Nucleus accumbens (tissue), 56 donors: ENCODE data around the gene LRRC37A2.
"Not testable (repeated sequence)": the region's sequence is repeated elsewhere in the genome, so short reads cannot be mapped to it uniquely, and the experiment has no call there.

Experiments
- DNase-seq, 56 donors: peaks; one replicate each; lab custom pipeline; 2025; lab: John Stamatoyannopoulos, UW

Gene LRRC37A2

GRCh38 chr17:46512168-46512567 lies at the start of gene LRRC37A2:
LRRC37A2 (plus strand) TSS chr17:46512468; CDS start chr17:46512713, 245 bp downstream.
- not testable (repeated sequence) for DNase-seq

DNA sequence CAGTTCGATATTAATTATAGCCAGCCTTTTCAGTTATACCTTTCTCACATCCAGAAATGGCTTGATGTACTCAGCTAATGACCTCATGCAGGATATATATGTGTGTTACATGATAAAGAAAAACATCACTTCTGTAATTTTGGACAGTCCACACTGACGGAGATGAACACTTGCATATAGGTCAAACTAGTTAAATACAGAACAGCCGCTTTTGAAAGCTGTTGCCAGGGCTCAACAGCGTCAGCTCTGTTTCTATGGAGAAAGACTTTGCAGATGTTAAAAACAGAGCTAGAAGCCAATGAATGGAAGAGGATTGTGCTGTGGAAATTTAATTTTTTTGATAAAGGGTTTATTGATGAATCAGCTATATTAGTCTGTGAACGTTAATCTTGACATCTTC lies 44.6 kb upstream of the LRRC37A2 start:
- not testable (repeated sequence) for DNase-seq

- DNase-seq = not testable (repeated sequence)
Measured at GRCh38 chr17:46474489-46474888, 37.8 kb upstream of the LRRC37A2 start.

GRCh38 chr17:46475583-46475982 lies 36.7 kb upstream of the LRRC37A2 start:
- DNase-seq = not testable (repeated sequence)

- DNase-seq = not testable (repeated sequence)
Measured at GRCh38 chr17:46478823-46479222, 33.4 kb upstream of the LRRC37A2 start.

- not testable (repeated sequence) for DNase-seq
Measured at GRCh38 chr17:46481310-46481709, 31.0 kb upstream of the LRRC37A2 start.

- not testable (repeated sequence) for DNase-seq
Measured at GRCh38 chr17:46492021-46492420, 20.2 kb upstream of the LRRC37A2 start.

GRCh38 chr17:46499437-46500139 lies 12.7 kb upstream of the LRRC37A2 start:
- DNase-seq = not testable (repeated sequence)

GRCh38 chr17:46505896-46506295 lies 6.4 kb upstream of the LRRC37A2 start:
- not testable (repeated sequence) for DNase-seq

DNA sequence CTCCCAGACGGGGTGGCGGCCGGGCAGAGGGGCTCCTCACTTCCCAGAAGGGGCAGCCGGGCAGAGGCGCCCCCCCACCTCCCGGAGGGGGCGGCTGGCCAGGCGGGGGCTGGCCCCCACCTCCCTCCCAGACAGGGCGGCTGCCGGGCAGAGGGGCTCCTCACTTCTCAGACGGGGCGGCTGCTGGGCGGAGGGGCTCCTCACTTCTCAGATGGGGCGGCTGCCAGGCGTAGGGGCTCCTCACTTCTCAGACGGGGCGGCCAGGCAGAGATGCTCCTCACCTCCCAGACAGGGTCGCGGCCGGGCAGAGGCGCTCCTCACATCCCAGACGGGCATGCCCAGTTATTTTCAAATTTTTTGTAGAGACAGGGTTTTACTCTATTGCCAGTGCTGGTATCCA lies 22.4 kb downstream of the LRRC37A2 start:
- DNase-seq = not testable (repeated sequence)

GRCh38 chr17:46548607-46549006 lies 36.3 kb downstream of the LRRC37A2 start:
- DNase-seq = not testable (repeated sequence)

DNA sequence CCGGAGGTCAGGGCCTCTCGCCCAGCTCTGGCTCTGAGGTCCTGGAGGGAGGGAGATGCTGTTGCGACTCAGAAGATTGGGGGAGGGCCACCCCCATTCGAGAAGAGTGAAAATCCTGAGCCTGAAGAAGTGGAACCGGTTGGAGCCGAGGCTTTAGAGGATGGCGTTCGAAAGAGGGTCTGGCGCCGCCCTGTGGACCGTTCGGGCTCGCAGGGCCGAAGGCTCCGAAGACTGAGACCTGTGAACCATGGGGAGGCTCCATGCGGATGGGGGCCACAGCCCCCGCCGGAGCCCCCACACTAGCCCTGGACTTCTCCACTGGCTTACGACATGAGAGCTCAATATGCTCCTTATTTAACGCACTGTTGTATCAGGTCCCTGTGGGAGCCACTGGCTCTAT lies 46.9 kb downstream of the LRRC37A2 start:
- not testable (repeated sequence) for DNase-seq

DNA sequence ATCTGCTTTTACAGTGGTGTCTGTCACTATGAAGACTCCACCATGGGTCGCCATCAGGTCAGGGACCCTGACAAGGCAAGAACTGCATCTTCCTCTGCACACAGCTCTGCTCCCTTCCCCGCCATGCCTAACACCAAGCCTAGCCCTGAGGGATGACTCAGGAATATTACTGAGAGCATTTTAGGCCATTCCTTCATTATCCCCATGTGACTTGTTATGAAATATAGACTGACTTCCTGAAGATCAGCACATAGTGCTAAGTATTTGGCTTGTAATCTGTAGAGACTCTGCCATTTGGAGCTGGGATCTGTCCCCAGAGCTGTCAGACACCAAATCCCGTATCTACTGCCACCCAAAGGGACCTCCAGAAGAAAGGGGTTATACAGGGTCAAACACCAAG lies 47.8 kb downstream of the LRRC37A2 start:
- DNase-seq = not testable (repeated sequence)

DNA sequence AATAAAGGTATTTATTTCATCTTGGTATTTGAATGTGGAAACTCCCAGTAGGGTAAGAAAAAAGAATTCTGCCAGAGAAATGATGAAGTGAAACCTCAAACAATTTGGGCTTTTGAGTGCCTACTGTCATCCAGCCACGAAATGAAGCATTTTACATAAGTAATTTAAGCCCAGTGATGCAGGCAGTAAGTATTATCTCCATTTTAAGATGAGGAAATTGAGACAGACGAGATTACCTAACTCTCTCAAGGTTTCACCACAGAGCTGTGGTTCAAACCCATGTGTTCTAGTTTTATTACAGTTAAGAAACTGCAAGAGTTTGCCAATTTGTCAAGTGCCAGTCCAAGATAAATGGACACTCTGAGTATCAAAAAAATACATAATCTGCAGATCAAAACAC lies 54.0 kb downstream of the LRRC37A2 start:
- not testable (repeated sequence) for DNase-seq

DNA sequence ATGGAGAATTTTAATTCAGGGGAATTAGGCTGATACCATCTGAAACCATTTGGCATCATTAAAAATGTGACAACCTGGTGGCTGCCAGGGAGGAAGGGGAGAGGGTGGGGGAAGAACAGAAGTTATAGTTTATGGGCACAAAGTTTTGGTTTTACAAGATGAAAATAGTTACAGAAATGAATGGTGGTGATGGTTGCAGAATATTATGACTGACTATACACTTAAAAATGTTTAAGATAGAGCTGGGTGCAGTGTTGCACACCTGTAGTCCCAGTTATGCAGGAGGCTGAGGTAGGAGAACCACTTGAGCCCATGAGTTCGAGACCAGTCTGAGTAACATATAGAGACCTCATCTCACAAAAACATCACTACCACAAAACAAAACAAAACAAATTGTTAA lies 54.7 kb downstream of the LRRC37A2 start:
- DNase-seq = not testable (repeated sequence)

DNA sequence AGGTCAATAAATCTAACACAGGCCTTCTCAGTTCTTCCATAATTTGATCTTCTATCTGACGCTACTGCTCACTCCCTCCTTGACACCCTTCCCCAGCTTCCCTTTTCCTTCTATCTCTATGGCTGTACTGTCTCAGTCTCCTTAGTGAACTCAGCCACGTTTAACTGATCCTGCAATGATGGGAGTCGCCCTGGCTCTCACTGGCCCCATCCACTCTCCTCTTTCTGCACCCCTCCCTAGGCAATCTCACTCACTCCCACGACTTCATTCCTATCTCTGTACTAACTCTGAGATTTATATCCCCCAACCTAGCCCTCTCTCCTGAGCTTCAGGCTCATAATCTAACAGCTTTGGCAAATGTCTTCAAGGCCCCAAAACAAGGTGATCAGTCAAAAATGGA lies 59.5 kb downstream of the LRRC37A2 start:
- DNase-seq = not testable (repeated sequence)

DNA sequence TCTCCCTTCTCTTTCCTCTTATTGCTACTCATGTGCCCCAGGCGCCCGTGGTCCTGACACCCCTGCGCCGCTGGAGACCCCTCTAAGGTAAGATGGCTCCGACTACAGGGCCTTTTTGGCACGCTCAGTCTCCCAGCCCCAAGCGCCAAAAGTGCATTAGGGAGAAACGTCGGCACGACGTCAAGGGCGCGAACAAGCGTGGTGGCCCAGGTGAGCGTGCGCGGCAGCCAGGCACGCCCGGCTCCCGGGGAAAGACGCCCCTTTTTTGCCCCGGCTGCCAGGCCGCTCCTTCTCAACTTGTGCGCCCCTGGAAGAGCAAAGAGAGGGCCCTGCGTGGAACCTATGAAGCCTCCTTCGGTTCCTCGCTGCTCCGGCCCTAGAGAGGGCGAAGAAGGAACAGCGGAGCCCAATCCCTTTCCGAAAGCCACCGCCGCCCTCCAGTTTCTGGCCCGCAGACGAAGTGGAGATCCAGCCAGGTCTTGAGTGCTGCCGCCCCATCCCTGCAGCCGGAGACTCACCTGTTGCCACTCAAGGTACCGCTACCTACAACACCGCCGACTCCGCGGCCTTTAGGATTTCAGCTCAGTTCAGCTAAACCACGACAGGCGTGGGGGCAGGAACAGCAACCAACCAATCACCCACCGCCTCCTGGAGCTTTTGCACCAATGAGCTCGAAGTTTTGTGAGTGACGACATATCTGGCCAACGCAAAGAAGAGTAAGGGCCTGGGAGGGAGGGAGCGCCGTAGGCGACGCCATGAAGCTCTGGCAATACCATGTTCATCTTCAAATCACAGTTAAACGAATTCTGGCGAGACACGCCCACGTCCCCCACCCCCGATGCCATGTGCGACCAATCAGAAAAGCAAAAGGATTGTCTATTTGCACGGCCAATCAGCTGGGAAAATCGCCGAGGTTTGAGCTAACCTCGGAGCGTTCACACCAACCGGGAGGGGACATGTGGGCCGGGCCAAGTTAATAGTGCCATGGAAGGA lies 67.1 kb downstream of the LRRC37A2 start, which contains the start of gene ARL17A:
TSS of gene ARL17A (minus strand) at position 609 of the 993 bp plus-strand sequence. CDS start 3,369 bp downstream, outside the sequence.
- not testable (repeated sequence) for DNase-seq

DNA sequence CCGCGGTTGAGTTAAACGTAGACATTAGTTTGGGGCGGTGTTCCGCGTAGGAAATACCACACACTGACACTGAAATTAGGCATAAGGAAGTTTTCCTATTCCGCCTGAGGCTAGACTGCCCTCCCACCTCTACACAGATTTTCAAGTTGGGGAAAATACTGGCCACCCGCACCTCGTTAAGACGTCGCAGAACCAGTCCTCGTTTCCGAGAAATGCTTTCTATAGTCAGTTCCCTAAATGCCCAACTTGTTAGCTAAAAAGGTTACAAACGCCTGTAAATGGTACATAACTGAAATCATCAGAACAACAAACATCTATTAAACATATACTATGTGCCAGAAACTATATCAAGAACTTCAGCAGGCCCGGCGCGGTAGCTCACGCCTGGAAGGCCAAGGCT lies 67.8 kb downstream of the LRRC37A2 start:
- not testable (repeated sequence) for DNase-seq

DNA sequence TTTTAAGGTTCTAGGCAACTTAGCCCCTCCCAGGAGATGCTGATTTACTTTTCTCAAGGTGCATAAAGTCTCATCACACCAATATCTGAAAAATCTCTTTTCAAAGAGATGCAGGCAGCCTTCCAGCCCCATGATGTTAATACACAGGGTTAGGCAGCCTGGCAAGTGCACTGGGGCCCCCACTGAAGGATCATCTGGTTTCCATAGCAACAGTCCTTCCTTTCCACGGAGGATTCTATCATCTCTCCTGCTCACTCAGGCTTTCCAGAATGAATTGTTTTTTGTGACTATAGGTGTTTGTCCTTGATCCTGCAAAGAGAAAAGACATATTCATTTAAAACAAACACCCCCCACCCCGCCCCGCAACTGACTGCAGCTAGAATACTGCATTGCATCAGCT lies 73.2 kb downstream of the LRRC37A2 start:
- DNase-seq = not testable (repeated sequence)

DNA sequence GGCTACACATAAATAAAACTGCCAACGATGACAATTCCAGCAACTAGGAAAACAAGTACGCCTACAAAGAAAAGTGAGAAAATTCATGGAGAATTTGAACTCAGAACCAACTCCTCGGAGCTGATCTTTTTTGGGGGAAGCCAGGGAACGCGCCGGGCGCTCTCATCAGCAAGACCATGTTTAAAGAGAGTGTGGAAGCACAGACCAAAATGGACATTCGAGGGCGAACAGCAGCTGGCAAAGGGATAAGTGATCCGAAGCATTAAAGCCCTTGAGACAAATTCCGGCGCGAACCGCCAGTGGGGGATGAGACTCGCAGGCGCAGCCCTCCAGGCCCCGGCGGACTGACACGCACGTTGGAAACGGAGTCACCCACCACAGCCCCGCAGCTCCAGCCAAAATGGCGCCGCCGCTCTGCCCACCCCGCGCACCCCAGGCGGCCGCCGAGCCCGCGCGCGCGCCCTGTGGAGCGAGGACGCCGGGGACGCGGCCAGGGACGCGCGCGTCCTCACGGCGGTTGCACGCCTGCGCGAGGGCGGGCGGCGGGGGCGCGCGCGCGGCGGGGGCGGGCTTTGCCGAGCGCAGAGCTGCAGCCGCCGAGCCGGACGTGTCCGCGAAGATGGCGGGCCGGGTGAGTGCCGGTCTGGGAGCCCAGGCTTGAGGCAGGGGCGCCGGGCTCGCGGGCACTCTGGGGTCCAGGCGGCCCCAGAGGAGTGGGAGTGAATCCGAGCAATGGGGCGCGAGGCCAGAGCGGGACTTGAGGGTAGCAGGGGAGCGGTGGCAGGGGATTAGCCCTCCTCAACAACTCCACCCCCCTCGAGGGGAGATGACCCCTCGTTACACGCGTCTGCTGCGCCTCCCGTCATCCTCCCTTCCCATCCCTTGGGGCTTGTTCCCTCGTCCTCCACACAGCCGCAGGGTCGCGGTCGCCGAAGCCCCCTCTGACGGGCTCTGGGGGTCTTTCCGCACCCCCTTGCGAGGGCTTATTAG lies 78.2 kb downstream of the LRRC37A2 start, which contains the start of gene NSF:
TSS of gene NSF (plus strand) at position 513 of the 990 bp plus-strand sequence. CDS start at position 620, 107 bp downstream.
- not testable (repeated sequence) for DNase-seq
